HEK293 (cell line): Measurements from ENCODE around the gene CDC14A.

Experiments used
- CTCF ChIA-PET: fragments of 350-600 bp; formaldehyde crosslinking; extraction: SDS; loops from one replicate; lab custom pipeline; 2021; ENCODE audit warnings: antibody characterized with exemption; lab: Yijun Ruan, JAX
- POLR2A ChIA-PET: fragments of 300-600 bp; formaldehyde crosslinking; extraction: SDS; loops from one replicate; lab custom pipeline; 2020; ENCODE audit warnings: antibody characterized with exemption, inconsistent platforms; lab: Yijun Ruan, JAX
- H3K27ac ChIP-seq: fragments of 200-500 bp; sonication (Bioruptor generic); 2 replicates; pipeline ENCODE4 v1.5.1; 2014; ENCODE audit warnings: low read depth, low read length, control low read depth, inconsistent platforms; ENCODE audit errors: extremely low read depth
- H3K36me3 ChIP-seq, 2 experiments: fragments of 200-500 bp in 1 of 2; sonication (Bioruptor generic) in 1 of 2; 1 replicate in 1 of 2; 2 replicates in 1 of 2; pipeline ENCODE4 v1.5.1; 2014 to 2017; ENCODE audit warnings: inconsistent platforms in 2 of 2, low read length in 2 of 2; ENCODE audit not compliant: control insufficient read depth in 2 of 2, insufficient read depth in 1 of 2
- H3K4me1 ChIP-seq: fragments of 200-500 bp; sonication (Bioruptor generic); 2 replicates; pipeline ENCODE4 v1.5.1; 2014; ENCODE audit warnings: mild to moderate bottlenecking, low read length, inconsistent platforms; ENCODE audit not compliant: control insufficient read depth, insufficient read depth
- H3K4me3 ChIP-seq: 2 replicates; pipeline ENCODE4 v1.5.1; 2011; ENCODE audit warnings: low read depth, mild to moderate bottlenecking, control low read depth, low read length, moderate library complexity
- H3K9me3 ChIP-seq: fragments of 200-500 bp; sonication (Bioruptor generic); 2 replicates; pipeline ENCODE4 v1.5.1; 2014; ENCODE audit warnings: low read depth, low read length, inconsistent platforms; ENCODE audit not compliant: control insufficient read depth, insufficient read depth
- EGR2 ChIP-seq: fragments of 450-650 bp; formaldehyde crosslinking; IDR thresholded peaks from 2 replicates; pipeline ENCODE4 v1.5.1; 2016; ENCODE audit warnings: low read depth, missing biosample characterization, missing genetic modification characterization
- GFI1B ChIP-seq: fragments of 450-650 bp; formaldehyde crosslinking; IDR thresholded peaks from 2 replicates; pipeline ENCODE4 v1.5.1; 2016; ENCODE audit warnings: missing biosample characterization, missing genetic modification characterization
- GLI2 ChIP-seq: fragments of 450-650 bp; formaldehyde crosslinking; IDR thresholded peaks from 2 replicates; pipeline ENCODE4; 2017; ENCODE audit warnings: missing biosample characterization, missing genetic modification characterization, low read depth, borderline replicate concordance
- HOXC10 ChIP-seq: sonication (generic); formaldehyde crosslinking; IDR thresholded peaks from 2 replicates; pipeline ENCODE4 v1.8.1; 2023; ENCODE audit warnings: mild to moderate bottlenecking, missing genetic modification reagents
- MZF1 ChIP-seq: fragments of 450-650 bp; formaldehyde crosslinking; IDR thresholded peaks from 2 replicates; pipeline ENCODE4 v1.5.1; 2017; ENCODE audit warnings: missing biosample characterization, missing genetic modification characterization, borderline replicate concordance
- PRDM4 ChIP-seq: fragments of 450-650 bp; formaldehyde crosslinking; IDR thresholded peaks from 2 replicates; pipeline ENCODE4 v1.5.1; 2017; ENCODE audit warnings: missing biosample characterization, missing genetic modification characterization
- SP2 ChIP-seq: fragments of 450-650 bp; formaldehyde crosslinking; IDR thresholded peaks from 2 replicates; pipeline ENCODE4 v1.5.1; 2016; ENCODE audit warnings: missing biosample characterization, missing genetic modification characterization
- WT1 ChIP-seq: fragments of 450-650 bp; formaldehyde crosslinking; IDR thresholded peaks from 2 replicates; pipeline ENCODE4 v1.5.1; 2016; ENCODE audit warnings: missing biosample characterization, missing genetic modification characterization
- ZBTB26 ChIP-seq: fragments of 450-650 bp; formaldehyde crosslinking; optimal IDR thresholded peaks from 2 replicates; pipeline ENCODE3; 2016; ENCODE audit warnings: missing biosample characterization, mild to moderate bottlenecking, missing genetic modification characterization
- ZNF138 ChIP-seq: fragments of 450-650 bp; formaldehyde crosslinking; IDR thresholded peaks from 2 replicates; pipeline ENCODE4 v1.5.1; 2016; ENCODE audit warnings: missing biosample characterization, missing genetic modification characterization, borderline replicate concordance
- ZNF169 ChIP-seq: fragments of 450-650 bp; formaldehyde crosslinking; IDR thresholded peaks from 2 replicates; pipeline ENCODE4 v1.5.1; 2016; ENCODE audit warnings: missing biosample characterization, missing genetic modification characterization
- ZNF202 ChIP-seq: fragments of 450-650 bp; formaldehyde crosslinking; IDR thresholded peaks from 2 replicates; pipeline ENCODE4 v1.5.1; 2016; ENCODE audit warnings: missing biosample characterization, missing genetic modification characterization, borderline replicate concordance
- ZNF223 ChIP-seq: fragments of 450-650 bp; formaldehyde crosslinking; IDR thresholded peaks from 2 replicates; pipeline ENCODE4 v1.5.1; 2016; ENCODE audit warnings: missing biosample characterization, missing genetic modification characterization
- ZNF26 ChIP-seq: fragments of 450-650 bp; formaldehyde crosslinking; IDR thresholded peaks from 2 replicates; pipeline ENCODE4 v1.5.1; 2016; ENCODE audit warnings: missing biosample characterization, missing genetic modification characterization
- ZNF48 ChIP-seq: fragments of 450-650 bp; formaldehyde crosslinking; IDR thresholded peaks from 2 replicates; pipeline ENCODE4 v1.5.1; 2016; ENCODE audit warnings: missing biosample characterization, missing genetic modification characterization
- ZNF510 ChIP-seq: fragments of 450-650 bp; formaldehyde crosslinking; IDR thresholded peaks from 2 replicates; pipeline ENCODE4 v1.5.1; 2018; ENCODE audit warnings: mild to moderate bottlenecking, missing genetic modification characterization, missing biosample characterization; ENCODE audit not compliant: insufficient replicate concordance
- ZNF580 ChIP-seq: fragments of 450-650 bp; formaldehyde crosslinking; IDR thresholded peaks from 2 replicates; pipeline ENCODE4 v1.5.1; 2016; ENCODE audit warnings: missing biosample characterization, missing genetic modification characterization
- ZNF623 ChIP-seq: fragments of 450-650 bp; formaldehyde crosslinking; IDR thresholded peaks from 2 replicates; pipeline ENCODE4 v1.5.1; 2016; ENCODE audit warnings: missing biosample characterization, missing genetic modification characterization
- ZNF654 ChIP-seq: fragments of 450-650 bp; formaldehyde crosslinking; IDR thresholded peaks from 2 replicates; pipeline ENCODE4 v1.5.1; 2016; ENCODE audit warnings: low read depth, missing biosample characterization, missing genetic modification characterization
- ZNF658 ChIP-seq: fragments of 450-650 bp; formaldehyde crosslinking; IDR thresholded peaks from 2 replicates; pipeline ENCODE4; 2016; ENCODE audit warnings: missing biosample characterization, missing genetic modification characterization
- ZNF837 ChIP-seq: fragments of 450-650 bp; formaldehyde crosslinking; IDR thresholded peaks from 2 replicates; pipeline ENCODE4 v1.5.1; 2016; ENCODE audit warnings: missing biosample characterization, missing genetic modification characterization
- ZSCAN16 ChIP-seq: fragments of 450-650 bp; formaldehyde crosslinking; IDR thresholded peaks from 2 replicates; pipeline ENCODE4 v1.5.1; 2016; ENCODE audit warnings: missing biosample characterization, missing genetic modification characterization

The CDC14A gene

GRCh38 chr1:100306735-100307313, 45.5 kb upstream of the CDC14A start:
- Histone ChIP-seq H3K36me3 (no peaks in the 10 kb centered on the region), H3K27ac (no peak overlapping the region), H3K4me1 (no peaks in the 10 kb centered on the region), H3K4me3 (no peak overlapping the region), H3K9me3 (no peaks in the 10 kb centered on the region)
- POLR2A ChIA-PET: no interaction called here
- CTCF ChIA-PET: no interaction called here
- TF ChIP-seq ZNF223 (tag by site-specific recombination) (no peak), ZBTB26 (tag by site-specific recombination) (no peak), ZNF138 (tag by site-specific recombination) (no peak), ZSCAN16 (tag by site-specific recombination) (no peak), GFI1B (tag by site-specific recombination) (no peak), ZNF202 (tag by site-specific recombination) (no peak), EGR2 (tag by site-specific recombination) (no peak), WT1 (tag by site-specific recombination) (no peak), ZNF623 (no peak), ZNF510 (no peak), SP2 (tag by site-specific recombination) (no peak), ZNF169 (no peak), ZNF48 (no peak), MZF1 (tag by site-specific recombination) (no peak), PRDM4 (no peak)
- TF ChIP-seq, all 188 proteins: peak for 0

- TF ChIP-seq ZNF169 (no peak), GLI2 (tag by site-specific recombination) (no peak), HOXC10 (CRISPR knock-in tag) (no peak), ZNF837 (tag by site-specific recombination) (no peak)
- Histone ChIP-seq H3K27ac (no peak overlapping the region), H3K36me3 (no peaks in the 10 kb centered on the region), H3K4me1 (no peaks in the 10 kb centered on the region), H3K4me3 (no peak overlapping the region), H3K9me3 (no peaks in the 10 kb centered on the region)
- ChIA-PET CTCF (no interaction called here), POLR2A (no interaction called here)
These were observed 43.5 kb upstream of the CDC14A start for GRCh38 chr1:100308777-100309176.

GRCh38 chr1:100309863-100310262, 42.4 kb upstream of the CDC14A start:
- ChIA-PET POLR2A (no interaction called here), CTCF (interaction anchor here (0.7 kb wide), 1 partner anchor 135 kb away, joined by 4 read pairs; no protein-coding TSS in a partner anchor)
- H3K36me3 ChIP-seq: no peaks in the 10 kb centered on the region
- H3K9me3 ChIP-seq: no peaks in the 10 kb centered on the region
- H3K4me1 ChIP-seq: no peaks in the 10 kb centered on the region
- TF ChIP-seq ZNF654 (tag by site-specific recombination) (no peak), ZNF658 (no peak), ZNF580 (tag by site-specific recombination) (no peak), ZNF26 (tag by site-specific recombination) (peak; percentile 93)
- H3K4me3 ChIP-seq: no peak overlapping the region
- no peak overlapping the region for H3K27ac ChIP-seq
